Adipose tissue (tissue), 3 donors: Measurements from ENCODE around the gene LAPTM5. TPM values are rescaled to one million over a fixed set of nuclear protein-coding genes. Genes with fewer than 3 reads are reported as not detected.

Experiments
- H3K27ac ChIP-seq: one replicate; pipeline ENCODE4 v1.5.1; 2013; ENCODE audit warnings: low read depth, low read length
- WGBS, 3 donors: extraction: QIAGEN DNeasy Blood & Tissue Kit; methylation state at CpG; one replicate each; pipeline ENCODE4 v1.1.7; 2013; 5-methylcytosine and 5-hydroxymethylcytosine counted together
- polyA plus RNA-seq, 3 donors: library from polyadenylated mRNA; stranded (reverse); fragments of 200-250 nt; gene quantifications; one replicate each; pipeline ENCODE4 v1.2.3, GENCODE V29; 2013
- donor health status: healthy with polysubstance abuse.
- donor health status: Bipolar disorder and iron deficiency.
- donor health status: healthy.

Gene LAPTM5
- polyA plus RNA-seq, 3 donors: 19.5 to 106 (median 62.3) TPM

DNA sequence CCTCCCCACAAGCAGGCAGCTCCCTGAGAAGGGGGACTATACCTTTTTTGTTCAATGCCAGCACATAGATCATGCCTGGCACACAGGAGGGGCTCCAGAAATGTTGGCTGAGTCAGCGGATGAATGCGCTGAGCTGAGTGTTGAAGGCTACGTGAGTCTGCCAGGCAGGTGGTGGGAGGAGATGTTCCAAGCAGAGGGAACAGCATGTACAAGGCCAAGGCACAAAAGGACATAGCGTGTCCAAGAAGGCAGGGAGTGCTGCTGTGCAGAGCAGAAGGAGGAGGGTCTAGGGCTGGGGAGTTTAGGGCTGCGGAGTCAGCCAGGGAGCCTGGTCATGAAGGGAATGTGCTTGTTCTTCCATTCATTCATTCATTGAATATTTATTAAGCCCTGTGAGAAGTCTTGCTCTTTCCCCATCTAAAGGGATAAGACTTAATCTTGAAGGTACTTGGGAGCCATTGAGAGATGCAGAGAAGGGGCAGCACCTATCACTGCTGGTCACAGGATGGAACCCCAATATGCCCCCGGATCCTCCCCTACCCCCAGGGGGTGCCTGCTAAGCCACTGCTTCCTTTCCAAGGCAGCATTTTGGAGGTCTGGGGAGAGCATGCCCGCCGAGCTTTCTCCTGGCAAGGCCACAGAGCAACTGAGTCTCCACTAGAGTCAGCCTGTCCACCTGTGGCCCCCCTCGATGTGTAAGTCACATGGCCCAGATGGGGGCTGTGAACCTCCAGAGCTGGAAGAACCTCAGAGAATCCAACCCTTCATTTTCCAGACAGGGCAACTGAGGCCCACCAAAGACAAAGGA is 31.2 kb upstream of the LAPTM5 start:
- H3K27ac ChIP-seq: no peak overlapping the region
- 81 to 88% (median 88%) methylated on average over 8 to 9 of the region's 9 CpGs for WGBS, 3 donors

DNA sequence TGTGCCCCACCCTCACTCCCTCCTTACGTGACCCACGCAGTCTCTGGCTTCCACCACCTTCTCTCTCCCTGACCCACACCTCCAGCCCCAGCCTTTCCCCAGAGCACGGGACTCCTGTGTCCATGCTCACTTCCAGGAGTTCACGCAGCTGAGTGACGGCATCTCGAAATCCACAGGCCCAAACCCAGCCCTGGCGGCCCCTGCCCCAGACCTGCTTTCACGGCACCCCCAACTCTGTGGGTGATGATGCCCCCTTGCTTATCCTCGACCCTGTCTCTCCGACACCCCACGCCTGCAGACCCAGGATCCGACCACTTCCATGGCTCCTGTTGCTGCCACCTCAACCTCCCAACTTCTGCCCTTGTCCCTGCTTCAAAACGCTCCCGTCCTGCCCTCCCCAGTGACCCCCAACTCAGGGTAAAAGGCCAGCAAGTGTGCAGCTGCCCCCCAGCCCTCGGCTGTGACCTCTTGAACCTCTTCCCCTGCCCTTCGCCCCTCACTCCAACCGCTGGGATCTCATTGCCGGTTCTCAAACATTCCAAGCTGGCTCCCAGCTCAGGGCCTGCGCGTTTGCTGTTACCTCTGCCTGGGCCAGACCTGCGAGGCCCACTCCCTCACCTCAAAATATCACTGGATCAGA is 30.4 kb upstream of the LAPTM5 start:
- WGBS, 3 donors: 81 to 90% (median 89%) methylated on average over 21 of the region's 21 CpGs
- no peak overlapping the region for H3K27ac ChIP-seq

DNA sequence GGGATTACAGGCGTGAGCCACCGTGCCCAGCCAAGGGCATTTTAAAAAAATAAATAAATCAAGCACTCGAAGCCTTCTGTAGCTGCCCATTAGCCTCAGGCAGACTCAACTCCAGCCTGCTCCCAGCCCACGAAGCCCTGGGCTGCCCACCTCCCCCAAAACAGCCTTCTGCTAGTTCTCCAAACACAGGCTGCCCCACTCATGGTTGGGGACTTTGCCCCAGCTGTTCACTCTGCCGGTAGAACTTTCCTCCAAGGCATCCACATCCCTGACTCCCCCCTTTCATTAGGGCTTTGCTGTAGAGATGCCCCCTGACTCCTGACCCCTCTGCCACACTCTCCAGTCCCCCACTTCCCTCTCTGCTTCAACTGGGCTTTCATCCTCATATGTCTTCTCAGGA is 29.7 kb upstream of the LAPTM5 start:
- H3K27ac ChIP-seq: no peak overlapping the region
- 81 to 87% (median 83%) methylated on average over 5 of the region's 5 CpGs for WGBS, 3 donors

DNA sequence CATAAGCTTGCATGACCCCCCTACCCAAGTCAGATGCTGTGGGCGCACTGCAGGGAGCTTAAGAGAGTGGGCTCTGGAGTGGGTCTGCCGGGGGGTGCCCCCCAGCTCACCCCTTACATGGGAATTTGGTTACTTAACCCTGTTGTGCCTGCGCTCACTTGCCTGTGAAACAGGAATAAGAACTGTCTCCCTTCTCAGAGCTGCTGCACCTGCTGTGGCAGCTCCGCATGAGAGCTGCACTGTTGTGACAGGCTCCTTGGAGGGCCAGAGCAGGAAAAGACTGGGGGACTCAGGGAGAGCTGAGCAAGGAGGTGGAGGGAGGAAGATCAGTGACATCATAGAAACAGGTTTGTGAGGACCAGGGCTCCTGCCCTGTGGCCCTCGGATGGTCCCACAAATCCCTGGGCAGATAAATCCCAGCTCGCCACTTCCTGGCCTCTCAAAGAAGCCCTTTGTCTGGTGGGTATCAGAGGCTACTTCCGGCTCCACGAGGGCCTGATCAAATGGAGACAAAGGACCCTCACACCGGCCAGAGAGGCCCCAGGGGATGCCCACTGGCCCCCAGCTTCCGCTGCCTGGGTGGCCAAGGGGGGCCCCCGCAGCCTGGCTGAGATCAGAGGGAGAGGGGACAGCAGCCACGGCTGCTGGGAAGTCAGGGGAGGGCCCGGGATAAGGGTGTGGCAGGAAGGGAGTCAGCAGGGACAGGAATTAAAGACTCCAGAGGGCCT is 28.9 kb upstream of the LAPTM5 start:
- H3K27ac ChIP-seq: no peak overlapping the region
- WGBS, 3 donors: 57 to 64% (median 61%) methylated on average over 13 of the region's 13 CpGs

DNA sequence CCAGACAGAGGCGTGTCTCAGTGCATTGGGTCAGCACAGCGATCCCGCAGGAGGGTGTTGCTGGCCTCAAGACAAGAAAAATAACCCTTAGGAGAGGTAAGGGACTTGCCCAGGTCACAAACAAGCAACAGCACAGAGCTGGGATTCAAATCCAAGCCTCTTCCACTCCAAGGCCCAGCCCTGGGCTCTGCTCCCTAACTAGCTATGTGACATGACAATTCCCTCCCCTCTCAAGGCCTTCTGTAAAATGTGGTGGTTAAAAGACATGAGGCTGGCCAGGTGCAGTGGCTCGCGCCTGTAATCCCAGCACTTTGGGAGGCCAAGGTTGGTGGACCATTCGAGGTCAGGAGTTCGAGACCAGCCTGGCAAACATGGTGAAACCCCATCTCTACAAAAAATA is 28.1 kb upstream of the LAPTM5 start:
- no peak overlapping the region for H3K27ac ChIP-seq
- whole genome bisulfite sequencing, 3 donors: 89 to 93% (median 89%) methylated on average over 7 of the region's 7 CpGs

DNA sequence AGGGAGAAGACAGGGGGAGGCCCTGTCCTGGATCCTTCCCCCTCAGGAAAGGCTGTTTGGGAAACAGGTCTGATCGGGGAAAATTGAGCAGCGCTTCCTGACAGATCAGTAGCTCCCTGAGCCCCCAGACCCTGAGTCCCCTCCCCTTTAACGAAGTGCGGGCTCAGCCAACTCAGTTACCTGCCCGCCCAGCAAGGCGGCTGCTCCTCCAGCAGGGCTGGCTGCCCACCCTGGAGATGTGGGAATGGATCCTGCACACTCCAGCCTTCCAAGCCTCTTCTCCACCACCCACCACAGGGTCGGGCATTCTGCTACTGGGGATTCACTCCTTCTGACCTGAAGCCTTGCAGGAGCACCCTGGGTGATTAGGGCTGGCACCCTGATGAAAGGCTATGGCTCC is 27.6 kb upstream of the LAPTM5 start:
- WGBS, 3 donors: 88 to 93% (median 92%) methylated on average over 7 of the region's 7 CpGs
- no peak overlapping the region for H3K27ac ChIP-seq

DNA sequence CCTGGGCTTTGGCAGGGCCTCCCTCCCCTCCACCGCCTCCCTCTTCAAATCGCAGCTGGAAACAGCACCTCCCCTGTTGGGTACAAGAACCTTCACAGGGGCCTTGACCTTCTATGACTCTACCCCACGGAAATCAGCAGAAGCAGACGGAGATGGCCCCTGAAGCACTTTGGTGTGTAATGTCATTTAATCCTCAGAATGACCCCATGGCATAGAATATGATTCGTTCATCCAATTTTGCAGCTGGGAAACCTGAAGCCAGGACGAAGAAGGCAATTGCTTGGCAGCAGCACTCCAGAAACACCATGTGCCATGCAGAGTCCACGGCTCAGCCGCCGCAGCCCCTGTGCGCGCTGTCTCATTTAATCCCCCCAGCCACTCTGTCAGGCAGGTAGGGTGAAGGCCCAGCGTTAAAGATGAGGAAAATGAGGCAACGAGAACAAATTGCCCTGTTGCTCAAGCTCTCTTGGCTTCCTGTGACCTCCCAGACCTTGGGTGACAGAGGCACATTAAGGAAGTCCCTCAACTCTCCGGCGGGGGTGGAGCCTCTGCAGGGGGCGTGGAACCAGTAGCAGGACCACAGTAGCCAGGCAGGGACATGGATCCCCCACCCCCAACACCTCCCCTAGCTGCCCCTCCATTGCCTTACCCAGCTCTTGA is 25.8 kb upstream of the LAPTM5 start:
- H3K27ac ChIP-seq: no peak overlapping the region

DNA sequence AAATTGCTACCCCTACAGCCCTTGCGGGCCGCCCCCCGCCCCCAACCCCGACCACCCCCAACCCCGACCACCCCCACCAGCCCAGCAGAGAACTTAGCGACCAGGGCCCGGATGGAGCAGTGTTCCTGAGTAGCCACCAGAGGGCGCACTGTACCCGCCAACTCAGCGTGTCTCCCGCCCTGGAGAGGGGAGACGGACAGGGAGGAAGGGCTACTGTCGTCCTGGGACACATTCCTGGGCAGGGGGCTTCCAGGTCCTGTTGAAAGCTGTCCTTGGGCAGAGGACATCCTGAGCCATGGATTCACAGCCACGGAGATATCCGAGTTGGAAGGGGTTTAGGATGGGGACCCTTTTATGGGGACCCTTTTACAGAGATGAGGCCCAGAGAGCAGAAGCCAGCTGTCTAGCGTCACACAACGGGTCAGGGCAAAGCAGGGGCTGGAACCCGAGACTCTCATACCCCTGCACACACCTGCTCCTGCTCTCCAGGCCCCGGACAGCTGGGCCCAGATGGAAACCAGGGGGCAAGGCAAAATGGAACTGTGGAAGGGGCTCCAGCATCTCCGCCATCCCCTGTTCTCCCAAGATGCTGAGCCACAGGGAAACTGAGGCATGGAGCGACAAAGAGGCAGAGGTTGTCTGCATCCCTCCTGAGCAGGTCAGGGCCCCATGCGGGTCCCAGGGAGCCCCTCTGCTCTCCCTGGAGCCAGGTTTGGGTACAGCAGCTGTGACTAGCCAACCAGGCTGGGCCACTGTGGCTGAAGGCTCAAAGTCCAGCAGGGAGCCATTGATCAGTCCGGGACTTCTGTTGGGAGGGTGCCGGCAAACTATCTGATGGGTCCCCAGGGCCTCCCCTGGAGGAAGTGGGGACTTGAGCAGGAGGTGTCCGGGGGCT is 25.0 kb upstream of the LAPTM5 start:
- no peak overlapping the region for H3K27ac ChIP-seq
- 15 to 24% (median 15%) methylated on average over 23 to 25 of the region's 25 CpGs for WGBS, 3 donors

More for the DNA sequence above, 25.8 kb upstream of the LAPTM5 start:
- 54 to 57% (median 57%) methylated on average over 15 to 16 of the region's 16 CpGs for WGBS, 3 donors

DNA sequence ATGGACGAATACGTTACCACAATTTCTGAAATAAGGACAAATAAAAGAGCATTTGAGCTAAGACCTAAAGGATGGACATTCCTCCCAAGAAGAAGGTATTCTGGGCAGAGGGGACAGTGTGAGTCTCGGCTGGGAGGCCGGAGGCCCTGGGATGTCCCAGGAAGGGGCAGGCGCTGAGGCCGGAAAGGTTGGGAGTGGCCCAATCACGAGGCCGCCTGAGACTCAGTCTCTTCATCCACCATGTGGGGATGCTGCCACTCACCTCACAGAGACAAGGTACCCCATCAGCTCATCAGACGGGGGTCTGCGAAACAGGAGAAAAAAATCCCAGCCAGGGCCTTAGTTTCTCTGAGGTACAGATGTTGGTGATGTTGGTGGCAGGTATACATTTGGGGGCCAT is 24.3 kb upstream of the LAPTM5 start:
- 63 to 72% (median 66%) methylated on average over 10 of the region's 10 CpGs for WGBS, 3 donors

DNA sequence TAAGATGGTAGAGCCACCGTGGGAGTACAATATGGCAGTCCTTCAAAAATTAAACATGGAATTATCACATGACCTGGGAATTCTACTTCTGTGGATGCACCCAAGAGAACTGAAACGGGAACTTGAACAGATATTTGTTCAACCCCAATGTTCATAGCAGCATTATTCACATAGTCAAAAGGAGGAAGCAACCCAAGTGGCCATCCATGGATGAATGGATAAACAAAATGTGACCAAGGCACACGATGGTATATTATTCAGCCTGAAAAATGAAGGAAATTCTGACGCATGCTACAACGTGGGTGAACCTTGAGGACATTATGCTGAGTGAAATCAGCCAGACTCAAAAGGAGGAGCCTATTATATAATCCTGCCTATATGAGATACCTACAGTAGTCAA is 22.8 kb upstream of the LAPTM5 start:
- no peak overlapping the region for H3K27ac ChIP-seq
- 40 to 47% (median 40%) methylated on average over 5 of the region's 5 CpGs for WGBS, 3 donors

More for the DNA sequence above, 24.3 kb upstream of the LAPTM5 start:
- H3K27ac ChIP-seq: no peak overlapping the region

DNA sequence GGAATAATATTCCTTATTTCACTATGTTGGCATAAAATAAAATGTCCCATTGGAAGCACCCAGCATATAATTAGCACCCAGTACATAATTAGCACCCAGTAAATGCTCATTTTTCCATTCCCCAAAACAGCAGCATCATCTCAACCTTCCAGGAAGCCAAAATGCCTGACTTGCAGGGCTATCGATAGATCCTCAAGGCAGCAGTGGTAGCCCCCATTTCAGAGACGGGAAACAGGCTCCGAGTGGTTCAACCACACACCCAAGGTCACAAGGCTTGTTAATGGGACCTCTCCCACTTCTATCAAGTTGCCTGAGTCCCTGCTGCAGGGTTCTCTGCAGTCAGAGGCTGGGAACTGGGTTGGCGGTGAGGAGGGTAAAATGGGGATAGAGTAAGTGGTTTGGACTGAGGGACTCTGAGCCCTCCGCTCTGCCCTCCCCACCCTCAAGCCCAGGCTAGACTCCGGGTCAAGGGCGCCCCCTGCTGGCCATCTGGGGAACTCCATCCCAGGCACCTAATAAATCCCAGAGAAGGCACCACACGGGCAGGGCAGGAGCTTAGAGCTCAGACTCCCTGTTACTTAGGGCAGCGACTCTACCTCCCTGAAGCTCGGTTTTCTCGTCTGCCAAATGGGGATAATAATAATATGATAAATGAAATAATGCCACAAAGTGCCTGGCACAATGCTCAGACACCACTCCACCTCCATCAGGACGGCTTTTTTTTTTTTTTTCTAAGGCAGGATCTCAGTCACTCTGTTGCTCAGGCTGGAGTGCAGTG is 21.9 kb upstream of the LAPTM5 start:
- WGBS, 3 donors: 13 to 18% (median 17%) methylated on average over 12 of the region's 12 CpGs
- H3K27ac ChIP-seq: no peak overlapping the region

DNA sequence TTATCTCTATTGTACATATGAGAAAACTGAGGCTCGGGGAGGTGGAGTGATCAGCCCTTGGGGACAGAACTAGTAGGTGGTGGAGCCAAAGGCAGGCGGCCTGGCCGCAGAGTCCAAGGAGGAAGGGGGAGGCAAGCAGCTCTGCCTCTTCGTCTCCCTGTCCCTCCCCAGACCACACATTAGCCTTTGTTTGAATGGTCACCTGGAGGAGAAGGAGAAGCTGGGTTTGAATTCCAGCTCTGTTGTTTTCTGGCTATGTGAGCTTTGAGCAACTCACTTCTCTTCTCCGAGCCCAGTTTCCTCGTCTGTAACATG is 21.4 kb upstream of the LAPTM5 start:
- H3K27ac ChIP-seq: no peak overlapping the region
- 62 to 74% (median 64%) methylated on average over 5 to 6 of the region's 6 CpGs for WGBS, 3 donors

DNA sequence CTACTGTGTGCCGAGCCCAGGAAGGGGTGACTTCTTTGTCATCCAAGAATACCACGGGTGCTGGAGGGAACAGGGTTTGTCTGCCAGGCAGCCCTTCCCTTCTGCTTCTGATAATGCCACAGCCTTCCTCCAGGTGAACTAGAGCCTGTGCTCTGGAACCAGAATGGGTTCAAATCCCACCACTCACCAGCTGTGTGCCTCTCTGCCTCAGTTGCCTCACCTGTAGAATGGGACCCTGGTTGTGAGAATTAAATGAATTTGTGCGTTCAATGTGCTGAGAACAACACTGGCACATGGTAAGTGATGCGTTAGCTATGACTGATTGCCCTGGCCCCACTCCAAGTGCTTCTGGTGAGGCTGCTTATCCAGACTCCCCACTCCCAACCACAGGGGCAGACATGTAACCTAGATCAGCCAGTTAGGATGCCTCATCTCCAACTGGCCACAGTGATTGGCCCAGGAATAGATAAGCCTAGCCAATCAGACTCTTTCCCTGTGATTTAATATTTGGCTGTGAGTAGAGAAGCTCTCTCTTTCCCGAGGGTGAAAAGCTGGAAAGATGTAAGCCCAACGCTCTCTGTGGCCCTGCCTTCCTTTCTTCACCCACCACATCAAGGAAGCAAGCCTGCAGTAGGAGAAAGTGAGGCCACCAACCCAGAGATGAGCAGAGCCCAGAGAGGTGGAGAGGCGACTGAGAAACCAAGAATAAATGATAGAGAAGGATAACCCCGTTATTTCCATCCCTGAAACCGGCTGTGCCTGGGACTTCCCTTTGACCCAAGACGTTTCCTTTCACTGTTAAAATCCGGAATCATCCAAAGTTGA is 20.8 kb upstream of the LAPTM5 start:
- no peak overlapping the region for H3K27ac ChIP-seq
- 43 to 55% (median 54%) methylated on average over 11 of the region's 11 CpGs for WGBS, 3 donors

DNA sequence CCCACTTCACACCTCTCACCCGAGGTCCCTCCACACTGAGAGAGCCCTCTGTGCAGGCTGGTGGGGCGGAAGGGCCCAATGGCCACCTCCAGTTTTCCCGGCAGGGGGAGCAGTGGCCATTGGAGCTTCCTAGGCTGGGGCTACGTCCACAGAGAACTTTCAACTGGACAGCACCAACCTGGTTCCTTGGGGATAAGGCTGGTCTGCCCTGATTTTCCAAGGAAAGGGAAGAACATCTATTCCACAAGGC is 20.3 kb upstream of the LAPTM5 start:
- H3K27ac ChIP-seq: no peak overlapping the region
- 37 to 83% (median 71%) methylated on average over 4 of the region's 4 CpGs for WGBS, 3 donors

DNA sequence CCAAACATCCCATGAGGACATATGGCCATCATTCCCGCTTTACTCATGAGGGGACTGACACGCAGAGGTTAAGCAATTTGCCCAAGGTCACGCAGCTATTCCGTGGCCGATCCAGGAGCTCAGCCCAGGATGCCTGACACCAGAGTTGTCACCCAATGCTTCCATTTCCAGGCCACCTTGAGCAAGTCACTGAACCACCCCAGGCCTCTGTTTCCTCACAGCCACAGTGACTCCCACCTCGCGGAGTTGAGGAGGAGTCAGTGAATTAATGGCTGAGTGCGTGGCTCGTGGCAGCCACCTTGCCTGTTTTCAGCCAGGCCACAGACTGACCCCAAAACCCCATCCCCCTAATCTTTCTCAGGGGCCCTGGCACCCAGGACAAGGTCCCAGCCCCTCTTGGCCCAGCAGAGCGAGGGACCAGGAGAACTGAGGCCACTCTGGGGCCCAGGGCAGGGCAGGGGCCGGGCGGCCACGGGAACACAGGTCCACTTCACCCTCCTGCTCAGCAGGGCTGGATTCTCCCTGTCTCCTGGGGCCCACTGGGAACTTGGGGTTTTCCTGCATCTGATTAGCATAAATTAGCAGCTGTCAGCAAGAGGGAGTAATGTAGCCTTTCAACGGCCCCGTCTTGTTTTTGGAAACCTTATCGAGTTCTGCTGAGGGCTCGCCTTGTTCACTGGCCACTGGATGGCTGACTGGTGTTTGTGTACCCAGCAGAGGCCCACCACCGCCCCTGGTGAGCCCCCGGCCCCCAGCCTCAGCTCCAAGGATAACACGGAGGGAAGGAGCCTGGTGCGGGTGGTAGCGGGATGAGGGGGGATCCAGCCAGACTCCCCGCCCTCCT is 19.7 kb upstream of the LAPTM5 start:
- no peak overlapping the region for H3K27ac ChIP-seq
- 79 to 91% (median 91%) methylated on average over 23 of the region's 23 CpGs for WGBS, 3 donors
